HG03135 (cell line): Measurements from ENCODE around the gene PARP4.
"Not testable (repeated sequence)": the region's sequence is repeated elsewhere in the genome, so short reads cannot be mapped to it uniquely, and the experiment has no call there.

Experiments
- ATAC-seq: cut with Tn5 transposase; IDR thresholded peaks from one replicate; pipeline ENCODE4 v1.9.1; 2021; ENCODE audit warnings: mild to moderate bottlenecking, moderate library complexity; ENCODE audit not compliant: unreplicated experiment

PARP4 gene

DNA sequence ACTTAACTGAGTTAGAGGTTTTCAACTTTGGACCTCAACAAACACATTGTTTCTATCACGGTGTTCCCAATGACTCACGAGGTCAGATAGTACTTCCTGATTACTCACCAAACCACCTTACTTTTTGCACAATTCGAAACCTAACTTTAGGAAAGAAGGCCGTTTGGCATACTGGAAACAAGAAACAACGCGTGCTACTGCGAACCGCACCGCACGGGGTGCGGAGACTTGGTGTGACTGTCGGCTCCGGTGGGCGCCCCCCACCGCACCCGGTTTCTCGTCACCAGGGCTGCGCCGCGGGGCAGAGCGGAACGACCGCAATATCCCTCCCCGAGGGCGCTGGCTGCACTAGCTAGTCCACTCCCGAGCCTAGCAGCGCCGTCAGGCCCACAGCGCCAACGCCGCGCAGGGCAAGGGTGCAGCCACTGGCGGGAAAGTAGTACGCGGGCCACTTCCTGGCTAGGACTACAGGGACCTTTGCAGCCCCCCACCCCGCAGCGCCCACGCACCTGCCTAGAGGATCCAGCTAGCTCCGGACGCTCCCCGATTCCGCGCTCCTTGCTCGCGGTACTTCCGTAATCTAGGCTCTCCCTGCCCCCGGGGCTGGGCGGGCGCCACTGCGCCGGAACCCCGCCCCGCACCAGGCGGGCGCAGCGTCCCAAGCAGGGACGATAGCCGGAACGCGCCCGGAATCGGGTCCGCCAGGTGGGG, at the start of gene PARP4:
TSS of gene PARP4 (minus strand) at position 582 of the 711 bp plus-strand sequence. CDS start 9,002 bp downstream, outside the sequence.
- peak; percentile 76 for ATAC-seq

DNA sequence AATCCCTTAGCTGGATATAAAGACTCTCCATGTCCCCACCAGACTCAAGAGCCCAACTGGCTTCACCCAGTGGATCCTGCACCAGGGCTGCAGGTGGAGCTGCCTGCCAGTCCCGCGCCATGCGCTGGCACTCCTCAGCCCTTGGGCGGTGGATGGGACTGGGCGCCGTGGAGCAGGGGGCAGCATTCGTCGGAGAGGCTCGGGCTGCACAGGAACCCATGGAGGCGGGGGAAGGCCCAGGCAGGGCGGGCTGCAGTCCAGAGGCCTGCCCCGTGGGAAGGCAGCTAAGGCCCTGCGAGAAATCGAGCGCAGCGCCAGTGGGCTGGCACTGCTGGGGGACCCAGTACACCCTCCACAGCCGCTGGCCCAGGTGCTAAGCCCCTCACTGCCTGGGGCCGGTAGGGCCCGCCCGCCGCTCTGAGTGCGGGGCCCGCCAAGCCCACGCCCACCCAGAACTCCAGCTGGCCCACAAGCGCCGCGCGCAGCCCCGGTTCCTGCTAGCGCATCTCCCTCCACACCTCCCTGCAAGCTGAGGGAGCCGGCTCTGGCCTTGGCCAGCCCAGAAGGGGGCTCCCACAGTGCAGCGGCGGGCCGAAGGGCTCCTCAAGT, 48.1 kb upstream of the PARP4 start:
- not testable (repeated sequence) for ATAC-seq

DNA sequence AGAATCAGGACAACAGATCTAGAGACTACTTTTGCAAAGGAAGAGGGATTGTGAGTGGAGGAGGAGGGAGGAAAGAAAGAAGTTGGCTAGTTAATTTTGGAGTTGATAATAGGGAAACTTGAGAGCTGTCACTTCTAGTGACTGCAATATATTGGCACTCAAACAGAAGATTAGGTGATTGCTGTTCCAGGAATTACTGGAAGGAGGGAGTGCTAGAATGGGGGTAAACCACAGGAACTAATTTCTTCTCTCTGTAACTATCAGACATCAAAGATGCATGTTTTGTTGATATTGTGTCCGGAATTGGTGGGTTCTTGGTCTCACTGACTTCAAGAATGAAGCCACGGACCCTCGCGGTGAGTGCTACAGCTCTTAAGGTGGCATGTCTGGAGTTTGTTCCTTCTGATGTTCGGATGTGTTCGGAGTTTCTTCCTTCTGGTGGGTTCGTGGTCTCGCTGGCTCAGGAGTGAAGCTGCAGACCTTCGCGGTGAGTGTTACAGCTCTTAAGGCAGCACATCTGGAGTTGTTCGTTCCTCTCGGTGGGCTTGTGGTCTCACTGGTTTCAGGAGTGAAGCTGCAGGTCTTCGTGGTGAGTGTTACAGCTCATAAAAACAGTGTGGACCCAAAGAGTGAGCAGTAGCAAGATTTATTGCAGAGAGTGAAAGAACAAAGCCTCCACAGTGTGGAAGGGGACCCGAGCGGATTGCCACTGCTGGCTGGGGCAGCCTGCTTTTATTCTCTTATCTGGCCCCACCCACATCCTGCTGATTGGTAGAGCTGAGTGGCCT, 47.0 kb upstream of the PARP4 start:
- not testable (repeated sequence) for ATAC-seq

DNA sequence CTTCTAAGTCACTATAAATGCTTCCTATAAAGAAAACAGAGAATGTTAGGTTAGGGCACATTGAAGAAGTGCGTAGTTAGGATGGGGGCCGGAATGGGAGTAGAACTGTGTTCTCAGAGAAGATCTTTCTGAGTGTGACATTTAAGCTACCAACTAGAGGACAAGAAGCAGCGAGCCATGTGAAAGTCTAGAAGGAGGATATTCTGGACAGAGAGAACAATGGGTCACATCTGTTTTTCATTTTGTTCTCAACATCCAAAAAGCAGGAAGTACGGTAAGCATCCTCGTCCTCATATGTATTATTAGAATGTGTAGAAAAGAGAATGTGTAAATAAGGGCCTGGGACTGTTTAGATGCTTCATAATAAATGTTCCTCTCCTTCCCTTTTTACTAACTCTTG, 44.5 kb upstream of the PARP4 start:
- ATAC-seq, result no peak

DNA sequence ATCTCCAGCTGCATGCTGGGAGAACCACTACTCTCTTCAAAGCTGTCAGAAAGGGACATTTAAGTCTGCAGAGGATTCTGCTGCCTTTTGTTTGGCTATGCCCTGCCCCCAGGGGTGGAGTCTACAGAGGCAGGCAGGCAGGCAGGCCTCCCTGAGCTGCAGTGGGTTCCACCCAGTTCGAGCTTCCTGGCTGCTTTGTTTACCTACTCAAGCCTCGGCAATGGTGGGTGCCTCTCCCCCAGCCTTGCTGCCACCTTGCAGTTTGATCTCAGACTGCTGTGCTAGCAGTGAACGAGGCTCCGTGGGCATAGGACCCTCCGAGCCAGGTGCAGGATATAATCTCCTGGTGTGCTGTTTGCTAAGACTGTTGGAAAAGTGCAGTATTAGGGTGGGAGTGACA, 41.3 kb upstream of the PARP4 start:
- not testable (repeated sequence) for ATAC-seq

DNA sequence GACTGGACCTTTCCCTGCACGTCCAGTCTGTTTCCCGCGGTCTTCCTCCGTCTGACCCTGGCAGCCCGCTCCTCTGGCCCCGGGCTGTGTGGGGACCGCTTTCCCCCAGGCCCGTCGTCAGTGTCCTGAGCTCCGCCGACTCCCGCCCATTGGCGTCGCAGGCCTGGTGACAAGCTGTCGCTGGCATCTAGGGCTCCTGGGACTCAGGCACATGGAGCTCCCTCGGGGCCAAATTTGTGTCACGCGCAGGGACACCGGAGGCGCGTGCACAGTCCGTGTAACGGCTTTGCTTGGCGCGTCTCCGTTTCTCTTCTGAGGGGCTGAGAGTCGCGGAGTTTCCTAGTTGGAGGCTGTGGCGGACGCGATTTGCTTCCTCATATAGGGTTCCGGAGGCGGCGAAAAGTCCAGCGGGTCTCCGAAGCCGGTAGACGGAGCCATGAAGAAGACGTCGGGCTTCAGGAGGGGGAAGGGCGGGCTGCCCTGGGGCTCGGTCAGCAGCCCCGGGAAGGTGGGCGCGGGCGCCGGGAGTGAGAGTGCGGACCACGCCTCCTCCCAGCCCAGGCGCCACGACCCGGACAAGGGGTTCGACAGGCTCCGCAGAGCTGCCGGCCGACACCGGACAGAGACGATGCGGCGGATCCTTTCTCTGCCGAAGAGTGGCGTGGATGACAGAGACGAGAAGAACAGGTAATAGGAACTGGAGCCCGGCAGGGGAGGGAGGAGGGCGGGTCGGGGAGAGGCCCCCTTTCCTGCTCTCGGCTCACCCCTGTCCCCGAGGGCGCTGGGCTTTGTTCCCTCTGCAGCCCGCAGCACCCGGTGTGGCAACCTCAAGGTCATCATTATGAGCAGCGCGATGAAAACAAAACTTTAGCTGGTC, 29.1 kb upstream of the PARP4 start:
- not testable (repeated sequence) for ATAC-seq

DNA sequence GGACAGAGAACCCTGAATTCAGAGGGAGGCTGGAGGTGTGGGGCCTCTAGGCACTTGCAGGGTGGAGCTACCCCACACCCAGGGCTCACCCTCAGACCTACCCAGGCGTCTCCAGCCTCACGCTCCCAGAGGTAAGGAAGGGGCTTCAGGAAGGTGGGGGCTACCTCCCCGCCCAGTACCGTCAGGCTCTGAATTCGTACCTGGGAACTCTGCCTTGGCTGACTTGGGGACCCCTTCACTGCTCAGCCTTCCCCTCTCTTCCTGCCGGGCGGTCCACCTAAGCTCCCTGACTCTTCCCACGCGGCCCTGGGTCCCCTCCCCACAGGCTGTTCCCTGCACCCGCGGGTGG, 28.5 kb upstream of the PARP4 start:
- ATAC-seq, result no peak

DNA sequence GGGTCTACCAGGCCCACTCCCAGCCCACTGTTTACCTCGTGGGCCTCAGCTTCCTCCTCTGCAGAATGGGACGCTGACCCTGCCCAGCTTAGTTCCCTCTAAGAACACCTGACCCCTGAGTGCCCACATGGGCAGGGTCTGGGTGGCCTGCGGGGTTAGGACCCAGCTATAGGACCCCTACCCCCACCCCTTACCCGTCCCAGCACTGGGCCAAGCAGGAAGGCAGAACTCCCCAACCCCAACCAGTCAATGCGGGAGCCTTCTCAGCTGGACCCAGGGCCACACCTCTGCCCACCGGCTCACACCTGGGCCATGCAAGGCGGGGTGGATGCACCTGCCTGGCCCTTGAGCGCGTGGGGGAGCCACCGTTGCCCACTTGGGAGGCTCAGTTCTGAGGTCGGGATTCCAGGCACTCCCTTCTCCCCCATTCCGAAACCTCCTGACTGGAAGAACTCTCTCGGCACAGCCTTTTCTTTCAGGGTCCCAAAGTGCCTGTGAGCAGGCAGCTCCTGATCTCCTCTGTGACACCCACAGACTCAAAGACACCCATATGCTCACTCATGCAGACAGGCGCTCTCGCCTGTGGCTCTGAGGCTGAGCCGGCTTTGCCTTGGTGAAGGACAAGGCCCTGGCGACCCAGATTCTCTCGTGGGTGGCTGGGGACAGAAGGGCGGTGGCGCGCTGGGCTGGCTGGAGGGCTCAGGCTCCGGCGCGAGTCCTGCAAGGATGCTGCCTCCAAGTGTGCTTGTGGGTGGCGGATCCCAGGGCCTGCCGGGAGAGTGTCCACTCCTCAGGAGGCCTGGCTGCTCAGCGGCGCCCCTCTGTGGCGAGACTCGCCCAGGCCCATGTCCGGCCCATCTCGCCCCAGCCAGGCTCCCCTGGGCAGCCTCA, 27.9 kb upstream of the PARP4 start:
- ATAC-seq, result no peak

DNA sequence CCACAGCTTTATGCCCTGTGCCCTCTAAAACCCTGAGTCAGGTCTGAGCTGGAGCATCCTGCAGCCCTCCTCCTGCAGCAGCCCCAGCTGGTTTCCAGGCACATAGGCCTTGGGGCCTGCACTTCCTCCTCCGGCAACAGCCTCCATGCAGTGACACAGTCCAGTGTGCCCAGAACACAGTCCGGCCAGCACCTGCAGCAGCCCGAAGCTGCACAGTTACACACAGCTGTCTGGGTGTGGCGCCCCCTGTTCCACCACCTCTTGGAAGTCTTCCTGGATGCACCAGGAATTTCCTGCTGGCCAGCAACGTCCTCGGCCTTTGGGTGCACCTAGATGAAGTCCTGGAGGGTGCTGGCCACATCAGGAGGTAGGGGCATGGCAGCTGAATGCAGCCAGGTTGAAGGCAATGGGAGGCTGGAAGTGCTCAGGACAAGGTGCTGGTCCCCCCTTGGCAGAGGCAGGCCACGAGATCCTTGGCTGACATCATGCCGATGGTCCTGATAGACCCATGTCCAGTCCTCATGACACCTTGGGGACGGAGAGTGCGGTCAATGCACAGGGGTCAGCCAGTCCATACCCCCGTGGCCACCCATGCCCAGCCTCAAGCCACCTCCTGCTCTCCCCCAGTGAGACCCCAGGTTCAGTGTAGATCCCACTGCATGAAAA, 27.1 kb upstream of the PARP4 start:
- ATAC-seq, result no peak

DNA sequence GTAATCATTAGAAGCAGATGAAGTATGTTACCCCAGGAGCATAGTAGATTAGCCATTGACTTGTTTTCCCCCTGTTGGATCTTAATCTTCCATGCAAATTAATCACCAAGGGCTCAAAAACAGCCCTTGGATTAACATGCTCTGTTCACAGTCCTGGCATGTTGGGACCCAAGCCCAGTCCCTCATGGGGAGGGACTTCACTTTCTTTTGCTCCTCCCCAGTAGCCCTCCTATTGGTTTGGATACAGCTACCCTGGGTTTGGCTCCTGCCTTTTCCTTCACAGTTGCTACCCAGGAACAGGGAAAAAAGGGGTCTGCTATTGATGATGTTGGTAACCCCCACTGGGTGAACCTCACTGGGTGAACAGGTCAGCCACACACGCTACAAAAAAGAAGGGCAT, 16.9 kb upstream of the PARP4 start:
- no peak for ATAC-seq

DNA sequence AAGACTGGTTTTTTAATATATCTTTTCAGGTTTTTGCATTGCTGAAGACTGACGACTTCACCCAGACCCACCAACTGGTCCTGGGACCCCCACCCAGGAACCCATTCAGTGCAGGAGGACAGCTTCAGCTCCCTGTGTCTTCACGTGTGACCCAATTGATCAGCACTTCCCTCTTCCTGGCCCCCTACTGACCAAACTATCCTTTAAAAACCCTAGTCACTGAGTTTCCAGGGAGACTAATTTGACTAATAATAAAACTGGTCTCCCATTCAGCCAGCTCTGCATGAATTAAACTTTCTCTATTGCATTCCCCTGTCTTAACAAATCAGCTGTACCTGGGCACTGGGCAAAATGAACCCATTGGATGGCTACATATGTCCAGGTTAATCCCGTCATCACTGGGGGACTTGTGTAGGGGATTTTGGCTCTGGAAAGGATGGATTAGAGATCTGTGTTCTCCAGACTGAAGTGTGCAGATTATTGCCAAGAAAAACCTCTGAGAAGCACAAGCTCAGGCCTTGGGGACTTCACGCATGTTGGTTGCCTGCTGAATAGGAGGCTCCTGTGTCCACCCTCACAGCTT, 16.3 kb upstream of the PARP4 start:
- ATAC-seq, result no peak

DNA sequence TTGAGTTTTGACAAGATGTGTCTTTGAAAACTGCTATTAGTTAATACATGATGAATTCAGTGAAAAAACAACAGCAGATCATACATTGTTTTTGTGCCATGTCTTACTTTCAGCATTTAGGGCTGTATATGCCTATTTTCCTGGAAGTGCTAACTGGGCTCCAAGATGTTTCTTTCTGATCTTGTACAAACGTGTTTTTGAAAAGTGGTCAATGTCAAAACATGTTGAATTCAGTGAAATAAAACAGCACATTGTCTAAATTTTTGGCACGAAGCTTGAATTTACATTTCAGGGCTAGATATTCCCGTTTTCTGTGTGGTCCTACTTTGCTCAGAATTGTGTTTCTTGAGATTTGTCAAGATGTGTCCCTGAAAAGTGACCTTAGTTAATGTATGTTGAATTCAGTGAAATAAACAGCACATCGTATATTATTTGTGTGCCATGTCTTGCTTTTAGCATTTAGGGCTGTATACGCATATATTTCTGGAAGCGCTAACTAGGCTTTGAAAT, 14.7 kb upstream of the PARP4 start:
- ATAC-seq, result no peak

DNA sequence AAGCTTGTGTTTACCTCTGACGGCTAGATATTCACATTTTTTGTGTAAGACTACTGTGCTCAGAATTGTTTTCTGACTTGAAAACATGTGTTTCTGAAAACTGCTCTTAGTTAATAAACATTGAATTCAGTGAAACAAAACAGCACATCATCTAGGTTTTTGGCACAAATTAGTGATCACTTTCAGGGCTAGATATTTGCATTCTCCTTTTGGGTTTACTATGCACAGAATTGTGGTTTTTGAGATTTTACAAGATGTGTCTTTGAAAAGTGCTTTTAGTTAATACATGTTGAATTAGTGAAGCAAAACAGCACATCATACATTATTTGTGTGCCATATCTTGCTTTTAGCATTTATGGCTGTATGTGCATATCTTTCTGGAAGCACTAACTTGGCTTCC, 8.2 kb upstream of the PARP4 start:
- no peak for ATAC-seq

DNA sequence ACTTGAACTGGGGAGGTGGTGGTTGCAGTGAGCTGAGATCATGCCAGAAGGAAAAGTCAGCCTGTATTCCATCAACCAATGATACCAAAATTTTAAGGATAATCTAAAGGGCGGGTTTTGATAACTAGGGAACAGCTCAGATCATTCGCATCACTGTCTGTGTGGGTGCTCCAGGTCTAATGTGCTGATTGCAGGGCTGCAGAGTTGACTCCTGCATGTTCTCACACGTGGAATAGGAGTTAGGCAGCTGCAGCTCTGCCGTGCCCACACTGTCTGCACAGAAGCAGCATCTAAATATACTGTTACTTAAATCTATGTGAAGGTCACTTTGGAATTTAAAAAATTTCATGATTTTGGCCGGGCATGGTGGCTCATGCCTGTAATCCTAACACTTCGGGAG, 4.3 kb upstream of the PARP4 start:
- no peak for ATAC-seq

DNA sequence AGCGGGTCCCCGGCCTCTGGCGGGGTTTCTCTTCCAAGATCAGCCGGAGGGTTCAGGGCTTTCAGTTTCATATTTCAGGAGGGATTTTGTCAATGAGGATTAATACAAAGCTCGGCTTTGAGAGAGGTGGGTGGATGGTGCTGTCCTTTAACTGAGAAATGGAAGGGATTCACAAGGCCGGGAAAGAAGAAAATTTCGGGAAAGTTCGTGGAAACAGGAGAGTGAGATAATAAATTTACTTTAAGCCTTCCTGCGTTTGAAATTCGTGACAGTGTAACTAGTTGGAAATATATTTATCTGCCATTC, 283 bp upstream of the PARP4 start:
- ATAC-seq, result no peak

DNA sequence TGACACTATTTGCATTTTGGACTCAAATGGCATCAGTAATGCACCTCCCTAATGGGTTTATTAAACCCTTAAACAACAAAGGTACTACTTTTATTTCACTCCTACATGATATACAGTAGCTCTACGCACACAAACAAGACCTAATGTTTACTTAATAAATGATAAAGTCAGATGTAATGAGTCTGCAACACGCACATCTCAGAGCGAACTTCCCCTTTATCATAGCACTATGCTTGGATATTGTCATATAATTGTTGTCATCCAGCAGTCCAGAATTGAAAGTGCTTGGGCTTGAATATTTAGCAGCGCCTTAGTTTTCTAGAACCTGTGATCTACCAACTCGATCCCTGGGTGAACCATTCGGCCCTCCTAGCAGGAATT, 772 bp downstream of the PARP4 start:
- ATAC-seq, result peak; percentile 15

DNA sequence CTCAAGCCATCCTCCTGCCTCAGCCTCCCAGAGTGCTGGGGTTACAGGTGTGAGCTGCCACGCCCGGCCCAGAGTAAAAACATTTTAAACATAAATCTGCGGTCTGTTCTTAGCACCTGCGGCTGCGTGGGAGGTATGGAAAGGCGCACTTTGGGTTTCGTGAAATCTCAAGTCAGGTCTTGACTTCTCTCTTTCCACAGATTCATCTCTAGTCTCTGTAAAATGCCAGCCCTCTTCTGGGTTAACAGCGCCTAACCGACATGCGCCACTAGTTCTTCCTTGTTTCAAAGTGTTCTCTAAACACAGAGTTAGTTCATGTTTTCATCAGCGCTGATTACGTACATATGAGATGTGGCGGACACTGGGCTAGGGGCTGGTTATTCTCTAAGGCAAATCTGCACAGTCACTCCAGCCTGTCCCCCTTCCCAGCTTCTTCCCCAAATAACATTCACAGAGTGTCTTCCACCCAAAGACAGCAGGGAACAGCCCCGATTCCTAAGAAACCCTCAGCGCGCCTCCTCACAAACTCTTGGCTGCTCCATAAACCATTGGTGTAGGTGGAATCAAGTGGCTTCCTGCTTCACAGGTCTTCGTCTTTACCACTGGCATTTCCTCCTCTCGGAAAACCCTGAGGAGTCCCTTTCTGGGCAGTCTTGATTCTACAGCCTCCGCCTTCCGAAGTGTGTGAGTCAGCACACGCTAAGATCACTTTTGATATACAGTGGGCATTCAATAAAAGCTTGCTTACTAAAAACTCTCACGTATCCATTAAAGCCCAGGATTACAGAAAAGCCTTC, 1.4 kb downstream of the PARP4 start:
- ATAC-seq, result peak; percentile 42

DNA sequence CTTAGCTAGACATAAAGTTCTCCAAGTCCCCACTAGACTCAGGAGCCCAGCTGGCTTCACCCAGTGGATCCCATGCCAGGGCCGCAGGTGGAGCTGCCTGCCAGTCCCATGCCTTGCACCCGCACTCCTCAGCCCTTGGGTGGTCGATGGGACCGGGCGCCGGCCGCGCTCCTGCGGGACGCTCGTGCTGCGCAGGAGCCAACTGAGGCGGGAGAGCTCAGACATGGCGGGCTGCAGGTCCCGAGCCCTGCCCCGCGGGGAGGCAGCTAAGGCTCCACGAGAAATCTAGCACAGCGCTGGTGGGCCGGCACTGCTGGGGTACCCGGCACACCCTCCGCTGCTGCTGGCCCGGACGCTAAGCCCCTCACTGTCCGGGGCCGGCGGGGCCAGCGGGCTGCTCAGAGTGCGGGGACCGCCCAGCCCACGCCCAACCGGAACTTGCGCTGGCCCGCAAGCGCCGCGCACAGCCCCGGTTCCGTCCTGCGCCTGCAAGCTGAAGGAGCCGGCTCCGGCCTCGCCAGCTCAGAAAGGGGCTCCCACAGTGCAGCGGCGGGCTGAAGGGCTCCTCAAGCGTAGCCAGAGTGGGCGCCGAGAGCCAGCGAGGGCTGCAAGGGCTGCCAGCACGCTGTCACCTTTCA, 5.8 kb downstream of the PARP4 start:
- no peak for ATAC-seq
